GM12873 (cell line): ENCODE data around the gene ASGR1.
A peak's percentile ranks its signal among the peaks of the same experiment; 100 is the strongest.

Source experiments
- TF ChIP-seq, protein P1 (sequence below): IDR thresholded peaks from 2 replicates; pipeline ENCODE4 v1.5.1; 2012; ENCODE audit warnings: low read depth, mild to moderate bottlenecking, moderate library complexity, low read length, control low read depth; ENCODE audit not compliant: insufficient read depth; ENCODE audit errors: missing control alignments

Gene ASGR1

DNA sequence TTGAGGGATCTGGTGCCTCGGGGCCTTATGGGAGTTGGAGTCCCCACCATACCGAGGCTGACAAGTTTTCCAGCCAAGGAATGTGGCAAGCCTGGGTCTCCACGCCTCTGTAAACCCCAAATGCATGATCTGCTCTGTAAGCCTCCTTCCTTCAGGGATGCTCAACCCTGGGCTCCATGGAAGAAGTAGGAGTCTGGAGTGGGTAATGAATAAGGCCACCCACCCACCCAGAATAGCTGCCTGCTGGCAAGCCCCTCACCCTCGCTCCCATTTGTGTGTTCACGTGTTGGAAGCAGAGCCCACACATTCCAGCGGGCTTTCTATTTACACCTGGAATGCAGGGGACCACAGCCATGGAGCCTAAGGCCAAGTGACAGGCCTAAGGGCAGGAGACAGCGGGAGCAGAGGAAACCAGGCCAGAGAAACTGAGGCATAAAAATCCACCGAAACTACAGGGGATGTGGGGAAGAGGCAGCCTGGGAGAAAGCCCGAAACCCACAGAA is 36.0 kb upstream of the ASGR1 start:
- TF ChIP-seq, protein P1, sequence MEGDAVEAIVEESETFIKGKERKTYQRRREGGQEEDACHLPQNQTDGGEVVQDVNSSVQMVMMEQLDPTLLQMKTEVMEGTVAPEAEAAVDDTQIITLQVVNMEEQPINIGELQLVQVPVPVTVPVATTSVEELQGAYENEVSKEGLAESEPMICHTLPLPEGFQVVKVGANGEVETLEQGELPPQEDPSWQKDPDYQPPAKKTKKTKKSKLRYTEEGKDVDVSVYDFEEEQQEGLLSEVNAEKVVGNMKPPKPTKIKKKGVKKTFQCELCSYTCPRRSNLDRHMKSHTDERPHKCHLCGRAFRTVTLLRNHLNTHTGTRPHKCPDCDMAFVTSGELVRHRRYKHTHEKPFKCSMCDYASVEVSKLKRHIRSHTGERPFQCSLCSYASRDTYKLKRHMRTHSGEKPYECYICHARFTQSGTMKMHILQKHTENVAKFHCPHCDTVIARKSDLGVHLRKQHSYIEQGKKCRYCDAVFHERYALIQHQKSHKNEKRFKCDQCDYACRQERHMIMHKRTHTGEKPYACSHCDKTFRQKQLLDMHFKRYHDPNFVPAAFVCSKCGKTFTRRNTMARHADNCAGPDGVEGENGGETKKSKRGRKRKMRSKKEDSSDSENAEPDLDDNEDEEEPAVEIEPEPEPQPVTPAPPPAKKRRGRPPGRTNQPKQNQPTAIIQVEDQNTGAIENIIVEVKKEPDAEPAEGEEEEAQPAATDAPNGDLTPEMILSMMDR = no peak

DNA sequence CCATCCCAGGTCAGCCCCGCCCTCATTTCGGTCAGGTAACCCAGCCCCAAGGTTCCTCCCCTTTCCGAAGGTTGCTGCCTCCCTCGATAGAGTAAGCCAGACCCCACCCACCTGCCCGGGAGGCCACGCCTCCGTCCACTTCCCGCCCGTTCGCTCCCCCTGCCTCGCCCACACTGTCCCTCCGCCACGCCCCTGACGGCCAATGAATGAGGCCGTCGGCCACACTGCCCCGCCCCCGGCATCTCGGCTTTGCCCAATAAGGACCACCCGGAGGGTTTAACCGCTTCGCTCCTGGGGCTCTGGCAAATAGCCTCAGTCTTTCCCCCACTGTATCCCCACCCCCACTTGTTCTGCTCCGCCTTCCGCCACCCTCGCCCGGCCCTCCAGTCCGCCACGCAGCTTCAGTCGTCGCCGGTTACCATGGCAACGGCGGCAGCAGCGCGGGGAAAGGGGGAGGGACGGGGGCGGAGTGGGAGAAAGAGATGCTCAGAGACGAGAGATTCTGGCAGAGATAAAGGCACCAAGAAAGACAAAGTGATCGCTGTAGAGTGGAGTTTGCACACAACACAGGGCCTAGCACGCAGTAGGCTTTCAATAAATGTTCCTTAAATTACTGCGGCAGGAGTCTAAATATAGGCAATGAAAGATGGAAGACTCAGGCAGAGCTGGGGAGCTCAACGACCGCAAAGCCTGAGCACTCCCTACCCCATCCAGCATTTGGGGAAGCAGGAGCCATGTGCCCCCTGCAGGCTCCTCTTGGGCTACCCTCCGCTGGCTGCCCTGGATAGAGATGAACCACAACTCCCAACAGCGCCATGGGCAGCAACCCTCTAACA is 35.3 kb upstream of the ASGR1 start:
- TF ChIP-seq, protein P1 = peak; percentile 64

DNA sequence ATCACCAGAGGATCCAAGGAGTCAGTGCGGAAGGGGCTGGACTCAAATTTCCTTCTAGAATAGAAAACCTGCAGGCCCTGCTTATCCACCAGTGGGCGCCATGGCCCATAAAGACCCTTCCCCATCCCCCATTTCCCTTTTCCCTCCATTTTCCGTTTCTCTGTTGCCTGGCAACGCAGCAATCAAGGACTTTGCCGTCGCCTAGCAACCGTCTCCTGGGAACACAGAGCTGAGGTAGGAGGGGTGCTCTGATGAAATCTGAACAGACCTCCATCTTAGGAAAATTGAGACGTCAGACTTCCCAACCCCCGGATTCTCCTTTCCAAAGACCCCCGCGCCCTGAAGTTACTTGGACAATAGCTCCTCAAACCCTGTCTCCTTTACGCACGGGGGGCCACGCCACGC is 34.7 kb upstream of the ASGR1 start:
- TF ChIP-seq, protein P1 = peak; percentile 59

DNA sequence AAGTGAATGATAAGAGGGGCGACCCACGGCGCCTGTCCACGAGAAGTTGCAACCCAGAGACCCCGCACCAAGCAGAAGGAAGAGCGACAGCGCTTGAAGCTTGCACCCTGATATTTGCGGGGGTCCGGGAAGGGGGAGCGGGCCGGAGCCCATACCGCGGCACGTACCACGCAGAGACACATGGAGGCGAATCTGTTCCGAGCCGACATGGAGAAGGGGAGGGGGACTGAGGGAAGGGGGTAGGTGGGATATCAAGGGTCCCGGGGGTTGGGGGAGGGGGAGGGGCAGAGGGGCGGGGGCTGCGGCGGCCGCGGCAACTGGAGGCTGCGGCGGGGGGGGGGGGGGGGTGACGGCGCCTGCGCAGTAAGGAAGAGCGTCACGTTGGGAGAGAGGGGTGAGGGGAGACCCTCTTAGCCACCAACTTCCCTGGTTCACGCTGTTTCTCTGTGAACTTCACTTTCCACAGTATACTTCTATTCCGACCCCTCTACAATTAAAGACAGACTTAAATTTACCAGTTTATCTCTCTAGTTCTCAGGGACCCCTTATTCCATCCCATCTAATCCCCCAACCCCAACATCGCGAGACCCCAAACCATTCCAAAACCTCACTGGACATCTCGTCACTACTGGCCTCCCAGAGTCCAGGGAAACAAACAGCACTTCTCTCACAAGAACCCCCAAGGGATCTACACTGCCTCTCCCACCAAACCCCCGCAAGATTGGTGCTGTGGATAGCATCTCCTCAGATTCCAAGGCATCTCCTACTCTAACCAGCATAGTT is 32.5 kb upstream of the ASGR1 start:
- TF ChIP-seq, protein P1 = no peak

DNA sequence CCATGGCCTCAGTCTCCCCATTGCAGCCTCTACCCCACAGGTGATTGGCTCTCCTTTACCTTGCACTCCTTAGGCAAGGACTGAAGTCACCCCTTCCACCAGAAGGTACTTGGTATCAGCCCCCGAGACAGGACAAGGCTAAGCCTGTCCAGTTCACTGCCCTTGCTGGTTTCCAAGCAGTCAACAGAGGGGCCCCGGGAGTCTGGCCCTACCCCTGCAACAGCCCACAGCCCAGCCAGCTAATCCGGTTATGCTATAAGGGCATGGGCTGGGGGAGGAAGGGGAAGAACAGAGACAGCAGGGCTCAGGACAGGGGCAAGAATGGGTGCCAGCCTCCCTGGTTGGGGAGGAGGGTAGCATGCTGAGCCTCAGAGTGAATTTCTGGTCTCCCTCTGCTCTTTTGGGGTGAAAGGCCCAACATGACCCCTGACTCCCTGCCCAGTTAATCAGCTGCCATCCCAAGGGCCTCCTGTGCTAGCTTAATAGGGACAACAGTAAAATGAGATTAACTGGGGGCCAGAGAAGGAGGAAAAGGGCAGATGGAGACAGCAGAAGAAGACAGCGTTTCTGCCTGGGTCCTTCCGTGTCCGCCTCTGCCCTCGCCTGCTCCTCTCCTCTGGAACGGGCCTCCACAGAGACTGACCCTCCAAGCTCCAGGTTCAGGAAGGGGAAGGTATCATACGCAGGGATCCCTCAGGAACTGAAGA is 29.7 kb upstream of the ASGR1 start:
- TF ChIP-seq, protein P1 = no peak

DNA sequence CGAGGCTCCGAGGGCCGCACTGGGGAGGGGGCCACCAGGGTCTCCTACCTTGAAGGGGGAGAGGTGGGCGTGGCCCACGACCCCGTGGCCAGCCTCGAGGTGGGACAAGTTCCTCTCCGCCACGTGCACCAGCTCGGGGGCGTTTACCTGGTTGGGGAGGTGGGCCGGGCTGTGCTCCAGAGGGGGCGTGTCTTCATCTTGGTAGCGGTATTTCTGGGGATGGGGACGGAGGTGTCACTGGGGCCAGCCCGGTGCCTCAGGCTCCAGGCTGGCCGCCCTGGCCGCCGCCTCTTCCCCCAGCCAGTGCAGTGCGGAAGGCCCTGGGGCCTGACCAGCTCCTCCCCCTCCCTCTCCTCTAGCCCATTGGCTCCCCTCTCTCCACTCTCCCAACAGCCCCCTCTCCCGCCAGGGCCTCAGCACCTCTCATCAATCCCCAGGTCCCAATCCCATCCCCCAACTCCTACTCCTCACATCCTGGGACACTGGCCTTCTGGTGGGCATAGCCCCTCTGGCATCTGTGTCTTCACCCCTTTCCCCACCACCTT is 28.9 kb upstream of the ASGR1 start:
- TF ChIP-seq, protein P1 = no peak
